Effector memory CD4-positive, alpha-beta T cell (primary cell): ENCODE measurements around the gene TP73.

Experiments used
- DNase-seq, 3 donors: peaks; one replicate each; pipeline ENCODE4 v3.0.0-alpha.2; 2020
- H3K27ac ChIP-seq: 2 replicates; pipeline ENCODE4 v1.7.0; 2013; ENCODE audit warnings: mild to moderate bottlenecking, low read length, moderate library complexity; ENCODE audit not compliant: insufficient read depth, poor library complexity, severe bottlenecking
- H3K27me3 ChIP-seq: replicated peaks from 2 replicates; pipeline ENCODE4 v1.7.0; 2013; ENCODE audit warnings: mild to moderate bottlenecking, low read length; ENCODE audit not compliant: insufficient read depth, control insufficient read depth, poor library complexity, severe bottlenecking
- H3K36me3 ChIP-seq: 2 replicates; pipeline ENCODE4 v1.7.0; 2013; ENCODE audit warnings: mild to moderate bottlenecking, low read length, moderate library complexity; ENCODE audit not compliant: control insufficient read depth, insufficient read depth
- H3K4me1 ChIP-seq: 2 replicates; pipeline ENCODE4 v1.7.0; 2013; ENCODE audit warnings: low read length, mild to moderate bottlenecking; ENCODE audit not compliant: control insufficient read depth, insufficient read depth, poor library complexity, severe bottlenecking
- H3K4me3 ChIP-seq: 2 replicates; pipeline ENCODE4 v1.7.0; 2013; ENCODE audit warnings: low read length, low read depth, mild to moderate bottlenecking; ENCODE audit not compliant: insufficient read depth, poor library complexity, severe bottlenecking
- H3K9me3 ChIP-seq: 2 replicates; pipeline ENCODE4 v1.7.0; 2013; ENCODE audit warnings: mild to moderate bottlenecking, low read length, moderate library complexity; ENCODE audit not compliant: control insufficient read depth

The TP73 gene

DNA sequence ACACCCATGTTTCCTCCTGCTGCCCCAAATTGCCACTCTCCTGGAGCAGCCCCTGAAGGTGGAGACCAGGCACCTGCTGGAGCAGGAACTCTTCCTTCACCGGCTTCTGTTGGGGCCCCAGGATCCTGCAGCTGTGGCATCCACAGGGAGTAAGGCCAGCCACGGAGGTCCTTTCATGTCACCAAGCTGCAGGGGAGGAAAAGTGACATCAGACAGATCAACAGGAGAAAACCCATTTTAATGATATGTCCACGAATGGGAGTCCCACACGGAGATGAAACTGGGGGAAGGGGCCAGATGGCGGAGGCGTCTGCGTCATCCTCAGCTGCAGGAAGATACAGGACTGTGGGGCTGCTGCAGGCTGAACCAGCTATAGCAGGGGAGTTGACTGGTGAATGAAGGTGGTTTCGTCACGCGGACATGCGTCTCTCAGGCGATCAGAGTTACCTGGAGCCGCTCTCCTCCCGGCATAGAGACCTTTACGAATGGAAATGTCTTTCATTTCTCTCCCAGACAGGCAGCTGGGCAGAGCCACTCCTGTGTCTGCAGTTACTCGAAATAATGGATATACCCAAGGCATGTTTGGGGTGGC lies 9.9 kb downstream of the TP73 start:
- Histone ChIP-seq H3K27me3 (no peaks in the 10 kb centered on the region), H3K4me3 (no peak overlapping the region), H3K36me3 (no peaks in the 10 kb centered on the region), H3K4me1 (no peaks in the 10 kb centered on the region), H3K27ac (no peak overlapping the region), H3K9me3 (no peaks in the 10 kb centered on the region)
- no peak for DNase-seq

GRCh38 chr1:3663999-3664699 lies 11.8 kb downstream of the TP73 start:
- Histone ChIP-seq H3K27ac (no peak overlapping the region), H3K4me1 (no peaks in the 10 kb centered on the region), H3K9me3 (no peaks in the 10 kb centered on the region), H3K4me3 (no peak overlapping the region), H3K36me3 (no peaks in the 10 kb centered on the region), H3K27me3 (no peaks in the 10 kb centered on the region)
- DNase-seq = no peak

DNA sequence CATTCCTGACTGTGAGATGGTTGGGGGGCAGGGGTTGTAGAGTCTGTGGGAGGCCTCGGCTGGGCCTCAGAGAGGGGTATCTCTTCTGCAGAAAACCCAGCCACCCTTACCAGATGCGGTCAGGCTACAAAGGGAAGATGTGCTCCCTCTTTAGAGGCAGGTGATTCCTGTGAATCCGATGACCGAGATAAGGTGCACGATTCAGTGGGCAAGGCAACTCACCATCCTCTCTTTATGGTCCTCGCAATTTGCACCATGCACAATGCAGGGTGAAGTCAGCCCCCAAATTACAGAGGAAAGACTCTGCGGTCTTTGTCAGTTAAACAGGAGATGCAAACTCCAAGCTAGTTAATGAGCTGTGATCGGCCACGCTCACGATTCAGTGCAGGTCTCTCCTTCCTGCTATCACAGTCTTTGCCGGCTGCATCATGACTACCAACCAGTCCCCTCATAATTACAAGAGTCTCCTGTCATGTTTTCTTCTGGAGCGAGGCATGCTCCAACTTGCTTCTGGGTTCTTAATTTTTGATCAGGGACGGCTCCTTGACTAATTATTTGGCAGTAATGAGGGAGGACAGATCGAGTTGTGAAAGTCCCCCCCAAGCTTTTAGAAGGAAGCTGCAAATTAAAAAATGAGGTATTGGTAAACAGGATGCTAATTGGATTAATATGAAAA lies 12.5 kb downstream of the TP73 start:
- Histone ChIP-seq H3K9me3 (no peaks in the 10 kb centered on the region), H3K27ac (no peak overlapping the region), H3K4me1 (no peaks in the 10 kb centered on the region), H3K4me3 (no peak overlapping the region), H3K27me3 (no peaks in the 10 kb centered on the region), H3K36me3 (no peaks in the 10 kb centered on the region)
- no peak for DNase-seq

DNA sequence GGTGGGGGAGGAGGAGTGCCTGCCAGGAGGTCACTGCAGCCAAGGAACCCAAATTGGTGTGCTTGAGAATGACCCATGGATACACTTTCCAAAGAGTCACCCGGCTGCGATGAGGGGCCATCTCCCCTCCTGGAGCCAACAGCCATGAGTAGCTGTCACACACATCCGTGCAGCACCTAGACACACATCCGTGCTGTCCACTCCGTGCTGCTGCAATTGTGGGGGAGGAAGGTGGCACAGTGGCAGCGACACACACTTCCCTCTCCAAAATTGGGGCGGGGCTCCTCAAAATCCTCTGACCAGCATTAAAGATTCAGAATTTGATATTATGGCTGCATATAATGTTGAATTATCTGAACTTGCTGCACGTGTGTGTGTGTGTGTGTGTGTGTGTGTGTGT lies 15.8 kb downstream of the TP73 start:
- no peak overlapping the region for H3K4me3 ChIP-seq
- no peaks in the 10 kb centered on the region for H3K9me3 ChIP-seq
- no peaks in the 10 kb centered on the region for H3K27me3 ChIP-seq
- no peaks in the 10 kb centered on the region for H3K36me3 ChIP-seq
- no peaks in the 10 kb centered on the region for H3K4me1 ChIP-seq
- no peak overlapping the region for H3K27ac ChIP-seq
- DNase-seq = no peak

- no peak for DNase-seq
- Histone ChIP-seq H3K9me3 (no peaks in the 10 kb centered on the region), H3K27ac (no peak overlapping the region), H3K4me3 (no peak overlapping the region), H3K27me3 (no peaks in the 10 kb centered on the region), H3K4me1 (no peaks in the 10 kb centered on the region), H3K36me3 (no peaks in the 10 kb centered on the region)
Observed at GRCh38 chr1:3668585-3669300, 16.4 kb downstream of the TP73 start.

GRCh38 chr1:3669421-3669821 lies 17.1 kb downstream of the TP73 start:
- Histone ChIP-seq H3K36me3 (no peaks in the 10 kb centered on the region), H3K4me1 (no peaks in the 10 kb centered on the region), H3K27ac (no peak overlapping the region), H3K4me3 (no peak overlapping the region), H3K9me3 (no peaks in the 10 kb centered on the region), H3K27me3 (no peaks in the 10 kb centered on the region)
- DNase-seq = no peak

DNA sequence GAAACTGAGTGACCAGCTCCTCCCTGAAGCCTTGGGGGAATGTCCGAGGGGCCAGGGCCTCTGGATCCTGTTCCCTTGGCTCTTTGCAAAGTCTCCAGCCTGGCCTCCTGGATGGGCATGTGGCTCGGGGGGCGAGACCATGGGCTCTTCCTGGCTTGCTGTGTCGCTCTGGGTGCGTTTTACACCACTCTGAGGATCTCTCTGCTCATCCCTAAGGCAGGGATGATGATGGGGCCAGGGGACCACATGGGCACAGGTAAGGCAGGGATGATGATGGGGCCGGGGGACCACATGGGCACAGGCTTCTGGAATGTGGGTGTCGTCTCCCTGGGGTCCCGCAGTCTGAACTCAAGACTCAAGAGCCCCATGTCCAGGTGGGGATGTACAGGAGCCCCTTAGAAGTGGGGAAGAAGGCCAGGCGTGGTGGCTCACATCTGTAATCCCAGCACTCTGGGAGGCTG lies 17.7 kb downstream of the TP73 start:
- no peak overlapping the region for H3K27ac ChIP-seq
- H3K27me3 ChIP-seq = no peaks in the 10 kb centered on the region
- H3K36me3 ChIP-seq = no peaks in the 10 kb centered on the region
- no peaks in the 10 kb centered on the region for H3K4me1 ChIP-seq
- no peak for DNase-seq
- H3K9me3 ChIP-seq = no peaks in the 10 kb centered on the region
- no peak overlapping the region for H3K4me3 ChIP-seq

GRCh38 chr1:3670823-3671265 lies 18.5 kb downstream of the TP73 start:
- Histone ChIP-seq H3K27me3 (no peaks in the 10 kb centered on the region), H3K9me3 (no peaks in the 10 kb centered on the region), H3K36me3 (no peaks in the 10 kb centered on the region), H3K27ac (no peak overlapping the region), H3K4me3 (no peak overlapping the region), H3K4me1 (no peaks in the 10 kb centered on the region)
- no peak for DNase-seq

- Histone ChIP-seq H3K4me1 (no peaks in the 10 kb centered on the region), H3K9me3 (no peaks in the 10 kb centered on the region), H3K27ac (no peak overlapping the region), H3K36me3 (no peaks in the 10 kb centered on the region), H3K27me3 (no peaks in the 10 kb centered on the region), H3K4me3 (no peak overlapping the region)
- DNase-seq = no peak
Observed at GRCh38 chr1:3671371-3672180, 19.3 kb downstream of the TP73 start.
